B cell (primary cell): ENCODE measurements around the gene DYNLL1. TPM values are rescaled to one million over a fixed set of nuclear protein-coding genes. Genes with fewer than 3 reads are reported as not detected.
A peak's percentile ranks its signal among the peaks of the same experiment; 100 is the strongest.

Experiments
- ATAC-seq: fragments of 200-7000 bp; cut with Tn5 transposase; one replicate; pipeline ENCODE4 v1.10.0; 2021; ENCODE audit warnings: low read depth, mild to moderate bottlenecking, moderate number of reproducible peaks, moderate library complexity
- CTCF ChIA-PET: fragments of 350-600 bp; sonication (Branson Sonifier 250); formaldehyde crosslinking; loops from one replicate; lab custom pipeline; 2021; ENCODE audit warnings: antibody characterized with exemption, inconsistent platforms; lab: Charles Lee
- POLR2A ChIA-PET: fragments of 350-600 bp; sonication (Branson Sonifier 250); formaldehyde crosslinking; loops from one replicate; lab custom pipeline; 2021; ENCODE audit warnings: antibody characterized with exemption; lab: Charles Lee
- DNase-seq: peaks from one replicate; pipeline ENCODE4 v3.0.0; 2013
- H2AFZ ChIP-seq: 2 replicates; pipeline ENCODE4 v1.6.1; 2012; ENCODE audit warnings: mild to moderate bottlenecking, low read depth, low read length; ENCODE audit not compliant: insufficient read depth, poor library complexity, severe bottlenecking
- H3K27ac ChIP-seq, 2 donors: 1 replicate in 1 of 2; 2 replicates in 1 of 2; pipeline ENCODE4 v1.5.1; 2012 to 2013; ENCODE audit warnings: low read length in 2 of 2, mild to moderate bottlenecking in 2 of 2, moderate library complexity in 1 of 2
- H3K27me3 ChIP-seq, 4 experiments: fragments of 200-600 bp in 1 of 4; sonication (generic) in 1 of 4; replicated peaks in 1 of 4; 1 replicate in 2 of 4; 2 replicates in 2 of 4; pipeline versions ENCODE4 v1.6.1 to v1.7.0; 2013 to 2016; ENCODE audit warnings: low read length in 3 of 4, mild to moderate bottlenecking in 2 of 4, mixed read lengths in 1 of 4, moderate library complexity in 1 of 4; ENCODE audit not compliant: insufficient read depth in 4 of 4, control insufficient read depth in 3 of 4; ENCODE audit errors: control extremely low read depth in 1 of 4
- H3K36me3 ChIP-seq, 2 experiments: replicated peaks in 1 of 2; 1 replicate in 1 of 2; 2 replicates in 1 of 2; pipeline versions ENCODE4 v1.6.1 to v1.7.1; 2013; ENCODE audit warnings: low read length in 1 of 2; ENCODE audit not compliant: insufficient read depth in 2 of 2, control insufficient read depth in 1 of 2; ENCODE audit errors: control extremely low read depth in 1 of 2, extremely low read depth in 1 of 2
- H3K4me1 ChIP-seq, 2 donors: fragments of 200-600 bp in 1 of 2; sonication (generic) in 1 of 2; 1 replicate in 1 of 2; 2 replicates in 1 of 2; pipeline versions ENCODE4 v1.5.1 to v1.6.1; 2013 to 2017; ENCODE audit warnings: low read length in 2 of 2; ENCODE audit not compliant: control insufficient read depth in 2 of 2, insufficient read depth in 2 of 2
- H3K4me2 ChIP-seq: replicated peaks from 2 replicates; pipeline ENCODE3; 2012; ENCODE audit warnings: mild to moderate bottlenecking, low read depth, low read length; ENCODE audit not compliant: poor library complexity, severe bottlenecking
- H3K4me3 ChIP-seq, 5 experiments: fragments of 200-600 bp in 1 of 5; sonication (generic) in 1 of 5; 1 replicate in 3 of 5; 2 replicates in 2 of 5; pipeline versions ENCODE4 v1.5.1 to v1.7.0; 2011 to 2016; ENCODE audit warnings: low read length in 4 of 5, mild to moderate bottlenecking in 4 of 5, low read depth in 2 of 5, control low read depth in 1 of 5, moderate library complexity in 1 of 5; ENCODE audit not compliant: insufficient read depth in 1 of 5; ENCODE audit errors: control extremely low read depth in 1 of 5, extremely low read depth in 1 of 5
- H3K79me2 ChIP-seq: fragments of 200-600 bp; sonication (generic); one replicate; pipeline ENCODE4 v1.6.0; 2016; ENCODE audit warnings: low read length; ENCODE audit not compliant: control insufficient read depth, insufficient read depth
- H3K9ac ChIP-seq: fragments of 200-600 bp; sonication (generic); 2 replicates; pipeline ENCODE4 v1.6.1; 2017; ENCODE audit warnings: mild to moderate bottlenecking, low read length, moderate library complexity
- H3K9me3 ChIP-seq, 3 donors: one replicate each; pipeline versions ENCODE4 v1.6.1 to v1.7.1; 2013; ENCODE audit warnings: low read length in 2 of 3; ENCODE audit not compliant: control insufficient read depth in 2 of 3, insufficient read depth in 1 of 3; ENCODE audit errors: control extremely low read depth in 1 of 3
- H4K20me1 ChIP-seq: 2 replicates; pipeline ENCODE4 v1.6.0; 2012; ENCODE audit warnings: mild to moderate bottlenecking, low read length; ENCODE audit not compliant: insufficient read depth, control insufficient read depth, poor library complexity, severe bottlenecking
- H3K27ac Mint-ChIP-seq: one replicate; pipeline ENCODE4 v1.8.0; 2021; ENCODE audit warnings: mixed read lengths
- H3K27me3 Mint-ChIP-seq: one replicate; pipeline ENCODE4 v1.8.0; 2021; ENCODE audit warnings: mixed read lengths
- H3K4me1 Mint-ChIP-seq: one replicate; pipeline ENCODE4 v1.8.0; 2021; ENCODE audit warnings: mixed read lengths
- H3K4me3 Mint-ChIP-seq: one replicate; pipeline ENCODE4 v1.8.0; 2021; ENCODE audit warnings: mixed read lengths
- H3K9me3 Mint-ChIP-seq: one replicate; pipeline ENCODE4 v1.8.0; 2022; ENCODE audit warnings: mixed read lengths; ENCODE audit not compliant: insufficient read depth
- CTCF ChIP-seq: fragments of 200-600 bp; IDR thresholded peaks from one replicate; pipeline ENCODE4 v1.8.0; 2022; ENCODE audit warnings: antibody characterized with exemption, mild to moderate bottlenecking
- EZH2 ChIP-seq: IDR thresholded peaks from 2 replicates; pipeline ENCODE4 v1.6.1; 2012; ENCODE audit warnings: borderline replicate concordance, low read depth, mild to moderate bottlenecking, moderate library complexity, low read length; ENCODE audit not compliant: insufficient read depth, poor library complexity, severe bottlenecking
- WGBS: methylation state at CpG from one replicate; pipeline ENCODE4 v1.1.5; 2013; ENCODE audit warnings: missing lambda C conversion rate; ENCODE audit not compliant: insufficient coverage; 5-methylcytosine and 5-hydroxymethylcytosine counted together
- intact Hi-C: fragments of 100-400 bp; cut with micrococcal nuclease; formaldehyde crosslinking; loops from one replicate; pipeline ENCODE4 v1.10.0; 2022
- polyA plus RNA-seq: library from polyadenylated mRNA; depleted of rRNA; stranded (reverse); fragments of >200 nt; gene quantifications from 2 replicates; pipeline ENCODE4 v1.2.3, GENCODE V29; 2012
- total RNA-seq, 2 donors: library from RNA; stranded (reverse); fragments of 120-200 nt in 1 of 2; gene quantifications; 1 replicate in 1 of 2; 2 replicates in 1 of 2; pipeline versions ENCODE4 v1.2.3 to v1.2.4, GENCODE V29; 2013 to 2022

Gene DYNLL1
- total and polyA plus RNA-seq, 2 donors (not counting 1 experiment from before 2014, with no cell fraction given): 116 to 132 TPM

GRCh38 chr12:120498870-120499515, 3.1 kb downstream of the DYNLL1 start:
- POLR2A ChIA-PET: interaction anchor here (0.8 kb wide), 1 partner anchor 16 kb away, joined by 4 read pairs; no protein-coding TSS in a partner anchor
- peaks cover 28% of the 10 kb centered on the region for H3K4me1 Mint-ChIP-seq
- intact Hi-C loops: loop anchor here (5.0 kb wide), 1 partner anchor 83 kb away; the partner anchor contains the start of gene POP5
- ATAC-seq: no peak
- Histone ChIP-seq H3K4me2 (no peak overlapping the region), H3K79me2 (peaks cover 24% of the 10 kb centered on the region), H3K36me3 (peaks cover 0 to 18% of the 10 kb centered on the region in 2 experiments), H3K9ac (no peak overlapping the region), H3K27ac (peak overlapping the region in 1 of 2 donors; percentile 18), H3K27me3 (no peaks in the 10 kb centered on the region), H3K9me3 (no peaks in the 10 kb centered on the region), H4K20me1 (peaks cover 20% of the 10 kb centered on the region), H2AFZ (no peak overlapping the region), H3K4me1 (peaks cover 17% of the 10 kb centered on the region in 2 donors), H3K4me3 (no peak overlapping the region)
- H3K4me3 Mint-ChIP-seq: no peak overlapping the region
- 95% methylated on average over 3 of the region's 3 CpGs for WGBS
- no peak for DNase-seq
- H3K27ac Mint-ChIP-seq: no peak overlapping the region
- no peaks in the 10 kb centered on the region for H3K27me3 Mint-ChIP-seq
- H3K9me3 Mint-ChIP-seq: no peaks in the 10 kb centered on the region
- CTCF ChIA-PET: interaction anchor here (1.4 kb wide), 2 partner anchors 31 to 59 kb away, joined by 3 to 4 read pairs; no protein-coding TSS in a partner anchor
- TF ChIP-seq EZH2 (no peak), CTCF (no peak)

- H3K9me3 ChIP-seq: no peaks in the 10 kb centered on the region
- no peaks in the 10 kb centered on the region for H3K27me3 Mint-ChIP-seq
- peaks cover 21% of the 10 kb centered on the region for H3K4me1 Mint-ChIP-seq
- no CpG with 5 or more reads among the region's 1 CpG for WGBS
- H3K9ac ChIP-seq: no peak overlapping the region
- H3K4me2 ChIP-seq: no peak overlapping the region
- ChIA-PET POLR2A (no interaction called here), CTCF (interaction anchor here (0.7 to 1.1 kb wide), 3 partner anchors 32 to 64 kb away, joined by 3 read pairs; no protein-coding TSS in a partner anchor)
- no peak overlapping the region for H2AFZ ChIP-seq
- peaks cover 20% of the 10 kb centered on the region for H4K20me1 ChIP-seq
- peaks cover 0 to 27% of the 10 kb centered on the region in 2 experiments for H3K36me3 ChIP-seq
- H3K4me1 ChIP-seq: peaks cover 11% of the 10 kb centered on the region in 2 donors
- no peak overlapping the region for H3K27ac ChIP-seq
- DNase-seq (no peak), ATAC-seq (no peak)
- H3K4me3 Mint-ChIP-seq: no peak overlapping the region
- no peak overlapping the region for H3K27ac Mint-ChIP-seq
- H3K79me2 ChIP-seq: peaks cover 17% of the 10 kb centered on the region
- no peaks in the 10 kb centered on the region for H3K9me3 Mint-ChIP-seq
- intact Hi-C loops: no loop called here
- TF ChIP-seq CTCF: no peak
- TF ChIP-seq EZH2: no peak
- no peaks in the 10 kb centered on the region for H3K27me3 ChIP-seq
- H3K4me3 ChIP-seq: no peak overlapping the region
Measured at GRCh38 chr12:120500581-120500980, 4.7 kb downstream of the DYNLL1 start.
